Natural killer cell (primary cell): ENCODE measurements around the gene BICD1. TPM values are rescaled to one million over a fixed set of nuclear protein-coding genes. Genes with fewer than 3 reads are reported as not detected.

Source experiments
- ATAC-seq, 3 donors: fragments of 150-1000 bp in 2 of 3; fragments of 200-7000 bp in 1 of 3; cut with Tn5 transposase; 1 replicate in 1 of 3; 2 replicates in 2 of 3; pipeline ENCODE4 v1.10.0; 2021; ENCODE audit warnings: mild to moderate bottlenecking in 2 of 3, moderate library complexity in 2 of 3
- DNase-seq, 2 donors: peaks; one replicate each; pipeline versions ENCODE4 v3.0.0 to v3.0.0-alpha.2; 2013 to 2021; ENCODE audit warnings: mixed read lengths in 1 of 2
- H3K27ac ChIP-seq: one replicate; pipeline ENCODE4 v1.5.1; 2013; ENCODE audit warnings: mild to moderate bottlenecking, low read length
- H3K27me3 ChIP-seq: one replicate; pipeline ENCODE4 v1.6.1; 2013; ENCODE audit warnings: low read length; ENCODE audit not compliant: control insufficient read depth, insufficient read depth
- H3K36me3 ChIP-seq: one replicate; pipeline ENCODE4 v1.6.1; 2013; ENCODE audit warnings: low read length; ENCODE audit not compliant: control insufficient read depth, insufficient read depth
- H3K4me1 ChIP-seq: one replicate; pipeline ENCODE4 v1.6.1; 2013; ENCODE audit warnings: low read length; ENCODE audit not compliant: control insufficient read depth, insufficient read depth
- H3K4me3 ChIP-seq: one replicate; pipeline ENCODE4 v1.5.1; 2013; ENCODE audit warnings: low read length
- H3K9me3 ChIP-seq: one replicate; pipeline ENCODE4 v1.6.1; 2013; ENCODE audit warnings: low read length; ENCODE audit not compliant: control insufficient read depth, insufficient read depth
- H3K27ac Mint-ChIP-seq, 2 donors: one replicate each; pipeline ENCODE4 v1.8.0; 2022; ENCODE audit warnings: mild to moderate bottlenecking in 2 of 2, mixed read lengths in 2 of 2, moderate library complexity in 1 of 2
- H3K27me3 Mint-ChIP-seq, 2 donors: one replicate each; pipeline ENCODE4 v1.8.0; 2022; ENCODE audit warnings: low read depth in 2 of 2, mixed read lengths in 2 of 2
- H3K36me3 Mint-ChIP-seq: one replicate; pipeline ENCODE4 v1.8.0; 2022; ENCODE audit warnings: mixed read lengths
- H3K4me1 Mint-ChIP-seq, 2 donors: one replicate each; pipeline ENCODE4 v1.8.0; 2022; ENCODE audit warnings: mixed read lengths in 2 of 2
- H3K4me3 Mint-ChIP-seq: one replicate; pipeline ENCODE4 v1.8.0; 2022; ENCODE audit warnings: mild to moderate bottlenecking, moderate library complexity, mixed read lengths
- H3K9me3 Mint-ChIP-seq, 2 donors: one replicate each; pipeline ENCODE4 v1.8.0; 2022; ENCODE audit warnings: mixed read lengths in 2 of 2
- CTCF ChIP-seq: fragments of 200-600 bp; IDR thresholded peaks from one replicate; pipeline ENCODE4 v1.8.0; 2022; ENCODE audit warnings: antibody characterized with exemption
- WGBS: methylation state at CpG from one replicate; pipeline ENCODE4 v1.1.7; 2013; ENCODE audit warnings: missing lambda C conversion rate; ENCODE audit not compliant: insufficient coverage; 5-methylcytosine and 5-hydroxymethylcytosine counted together
- intact Hi-C: fragments of 100-400 bp; cut with micrococcal nuclease; formaldehyde crosslinking; loops from one replicate; pipeline ENCODE4 v1.14.2; 2022
- total RNA-seq, 4 donors: library from RNA; stranded (reverse); fragments of 120-200 nt in 1 of 4; gene quantifications; one replicate each; pipeline versions ENCODE4 v1.2.3 to v1.2.4, GENCODE V29; 2013 to 2022

Gene BICD1
- total RNA-seq, 3 donors from 2014 or later (not counting 1 experiment from before 2014, with no cell fraction given), result 10.0 to 16.0 (median 15.5) TPM

- Mint-ChIP-seq H3K4me3 (no peak overlapping the region), H3K27ac (no peak overlapping the region), H3K27me3 (no peaks in the 10 kb centered on the region), H3K36me3 (no peaks in the 10 kb centered on the region), H3K4me1 (peaks cover 5 to 15% of the 10 kb centered on the region in 2 donors), H3K9me3 (no peaks in the 10 kb centered on the region)
- Histone ChIP-seq H3K27ac (no peak overlapping the region), H3K36me3 (no peaks in the 10 kb centered on the region), H3K4me3 (no peak overlapping the region), H3K9me3 (no peaks in the 10 kb centered on the region), H3K4me1 (no peaks in the 10 kb centered on the region), H3K27me3 (no peaks in the 10 kb centered on the region)
- ATAC-seq (no peak), DNase-seq (no peak)
- intact Hi-C loops, result no loop called here
- TF ChIP-seq CTCF, result no peak
- 86% methylated on average over 2 of the region's 3 CpGs for WGBS
Observed at GRCh38 chr12:32253154-32253790, 146.6 kb downstream of the BICD1 start.

GRCh38 chr12:32254260-32254956 lies 147.8 kb downstream of the BICD1 start:
- ATAC-seq (no peak), DNase-seq (no peak)
- Mint-ChIP-seq H3K27ac (no peak overlapping the region), H3K27me3 (no peaks in the 10 kb centered on the region), H3K36me3 (no peaks in the 10 kb centered on the region), H3K4me3 (no peak overlapping the region), H3K4me1 (peaks cover 5 to 15% of the 10 kb centered on the region in 2 donors), H3K9me3 (no peaks in the 10 kb centered on the region)
- 94% methylated on average over 6 of the region's 6 CpGs for WGBS
- Histone ChIP-seq H3K27ac (no peak overlapping the region), H3K36me3 (no peaks in the 10 kb centered on the region), H3K4me3 (no peak overlapping the region), H3K9me3 (no peaks in the 10 kb centered on the region), H3K27me3 (no peaks in the 10 kb centered on the region), H3K4me1 (no peaks in the 10 kb centered on the region)
- intact Hi-C loops, result no loop called here
- TF ChIP-seq CTCF, result no peak

- Mint-ChIP-seq H3K27ac (peak overlapping the region in 1 of 2 donors; percentile 13), H3K27me3 (no peaks in the 10 kb centered on the region), H3K36me3 (no peaks in the 10 kb centered on the region), H3K9me3 (no peaks in the 10 kb centered on the region), H3K4me1 (peaks cover 5 to 15% of the 10 kb centered on the region in 2 donors), H3K4me3 (no peak overlapping the region)
- whole genome bisulfite sequencing, result 100% methylated on average over 1 of the region's 4 CpGs
- Histone ChIP-seq H3K36me3 (no peaks in the 10 kb centered on the region), H3K4me3 (no peak overlapping the region), H3K4me1 (no peaks in the 10 kb centered on the region), H3K9me3 (no peaks in the 10 kb centered on the region), H3K27ac (no peak overlapping the region), H3K27me3 (no peaks in the 10 kb centered on the region)
- ATAC-seq, result no peak
- intact Hi-C loops, result no loop called here
- DNase-seq, result no peak
- TF ChIP-seq CTCF, result no peak
Observed at GRCh38 chr12:32255588-32255987, 148.9 kb downstream of the BICD1 start.
